SK-N-SH treated with all-trans-retinoic acid at 6 μM for 48 hours (cell line): Measurements from ENCODE around the gene GPC3.

Experiments used
- BACH2 ChIP-seq: fragments of 250-450 bp; sonication (Bioruptor Pico); IDR thresholded peaks from 2 replicates; pipeline ENCODE4 v1.9.0; 2021; ENCODE audit warnings: mild to moderate bottlenecking, borderline replicate concordance
- CSDC2 ChIP-seq: fragments of 250-450 bp; sonication (Bioruptor Pico); IDR thresholded peaks from 2 replicates; pipeline ENCODE4 v1.5.0; 2020; ENCODE audit warnings: mild to moderate bottlenecking, moderate library complexity
- CSRNP3 ChIP-seq: fragments of 250-450 bp; sonication (Bioruptor Pico); IDR thresholded peaks from 2 replicates; pipeline ENCODE4 v1.5.1; 2021; ENCODE audit warnings: mild to moderate bottlenecking, moderate library complexity
- ESRRG ChIP-seq: fragments of 250-450 bp; sonication (Bioruptor Pico); IDR thresholded peaks from 2 replicates; pipeline ENCODE4 v1.6.1; 2021; ENCODE audit warnings: mild to moderate bottlenecking
- GLIS3 ChIP-seq: fragments of 250-450 bp; sonication (Bioruptor Pico); IDR thresholded peaks from 2 replicates; pipeline ENCODE4 v1.5.0; 2020; ENCODE audit warnings: mild to moderate bottlenecking, moderate library complexity
- ISL1 ChIP-seq: fragments of 250-450 bp; sonication (Bioruptor Pico); IDR thresholded peaks from 2 replicates; pipeline ENCODE4 v2.1.2; 2022; ENCODE audit warnings: mild to moderate bottlenecking, moderate library complexity
- PATZ1 ChIP-seq: fragments of 250-450 bp; sonication (Bioruptor Pico); IDR thresholded peaks from 2 replicates; pipeline ENCODE4 v1.8.0; 2020; ENCODE audit warnings: mild to moderate bottlenecking, moderate library complexity, borderline replicate concordance
- POU6F1 ChIP-seq: fragments of 250-450 bp; sonication (Bioruptor Pico); IDR thresholded peaks from 2 replicates; pipeline ENCODE4 v1.8.0; 2021; ENCODE audit warnings: low read depth, mild to moderate bottlenecking, moderate library complexity, borderline replicate concordance
- ZFP3 ChIP-seq: fragments of 250-450 bp; sonication (Bioruptor Pico); IDR thresholded peaks from 2 replicates; pipeline ENCODE4 v1.5.0; 2020; ENCODE audit warnings: mild to moderate bottlenecking, moderate library complexity
- ZNF565 ChIP-seq: fragments of 450-650 bp; formaldehyde crosslinking; conservative IDR thresholded peaks from 2 replicates; pipeline ENCODE4 v1.5.0; 2020; ENCODE audit warnings: low read depth, mild to moderate bottlenecking, moderate library complexity
- ZNF70 ChIP-seq: fragments of 450-650 bp; formaldehyde crosslinking; IDR thresholded peaks from 2 replicates; pipeline ENCODE4 v1.5.0; 2020; ENCODE audit warnings: mild to moderate bottlenecking, moderate library complexity
- TF ChIP-seq, protein P1 (sequence below): fragments of 250-450 bp; sonication (Bioruptor Pico); IDR thresholded peaks from 2 replicates; pipeline ENCODE4 v1.5.0; 2020; ENCODE audit warnings: mild to moderate bottlenecking, moderate library complexity

DNA sequence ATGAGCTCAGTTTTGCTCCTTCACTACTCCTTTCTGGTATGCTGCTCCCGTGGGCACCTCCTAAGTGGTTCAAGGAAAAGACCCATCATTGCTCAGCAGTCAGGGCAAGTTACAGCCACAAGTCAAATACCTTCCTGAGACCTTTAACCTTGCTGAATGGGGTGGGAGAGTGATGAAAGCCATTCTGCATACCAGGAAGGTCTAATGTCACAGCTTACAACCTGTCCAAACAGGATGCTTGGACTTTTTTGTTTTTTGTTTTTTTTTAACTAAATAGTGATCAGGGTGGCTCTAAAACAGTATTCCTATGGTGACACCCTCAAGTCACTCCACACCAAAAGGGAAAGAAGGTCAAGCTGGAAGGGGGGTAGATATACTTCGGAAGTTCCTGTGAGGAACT, 93.1 kb downstream of the GPC3 start:
- no peak for TF ChIP-seq ZFP3 (CRISPR knock-in tag)
- no peak for TF ChIP-seq ZNF565 (CRISPR knock-in tag)
- TF ChIP-seq PATZ1 (CRISPR knock-in tag) = no peak
- no peak for TF ChIP-seq GLIS3 (CRISPR knock-in tag)
- no peak for TF ChIP-seq ESRRG
- TF ChIP-seq CSDC2 (CRISPR knock-in tag) = no peak
- TF ChIP-seq ISL1 (CRISPR knock-in tag) = no peak
- TF ChIP-seq CSRNP3 = no peak
- no peak for TF ChIP-seq POU6F1 (CRISPR knock-in tag)
- no peak for TF ChIP-seq ZNF70 (CRISPR knock-in tag)
- TF ChIP-seq, protein P1, sequence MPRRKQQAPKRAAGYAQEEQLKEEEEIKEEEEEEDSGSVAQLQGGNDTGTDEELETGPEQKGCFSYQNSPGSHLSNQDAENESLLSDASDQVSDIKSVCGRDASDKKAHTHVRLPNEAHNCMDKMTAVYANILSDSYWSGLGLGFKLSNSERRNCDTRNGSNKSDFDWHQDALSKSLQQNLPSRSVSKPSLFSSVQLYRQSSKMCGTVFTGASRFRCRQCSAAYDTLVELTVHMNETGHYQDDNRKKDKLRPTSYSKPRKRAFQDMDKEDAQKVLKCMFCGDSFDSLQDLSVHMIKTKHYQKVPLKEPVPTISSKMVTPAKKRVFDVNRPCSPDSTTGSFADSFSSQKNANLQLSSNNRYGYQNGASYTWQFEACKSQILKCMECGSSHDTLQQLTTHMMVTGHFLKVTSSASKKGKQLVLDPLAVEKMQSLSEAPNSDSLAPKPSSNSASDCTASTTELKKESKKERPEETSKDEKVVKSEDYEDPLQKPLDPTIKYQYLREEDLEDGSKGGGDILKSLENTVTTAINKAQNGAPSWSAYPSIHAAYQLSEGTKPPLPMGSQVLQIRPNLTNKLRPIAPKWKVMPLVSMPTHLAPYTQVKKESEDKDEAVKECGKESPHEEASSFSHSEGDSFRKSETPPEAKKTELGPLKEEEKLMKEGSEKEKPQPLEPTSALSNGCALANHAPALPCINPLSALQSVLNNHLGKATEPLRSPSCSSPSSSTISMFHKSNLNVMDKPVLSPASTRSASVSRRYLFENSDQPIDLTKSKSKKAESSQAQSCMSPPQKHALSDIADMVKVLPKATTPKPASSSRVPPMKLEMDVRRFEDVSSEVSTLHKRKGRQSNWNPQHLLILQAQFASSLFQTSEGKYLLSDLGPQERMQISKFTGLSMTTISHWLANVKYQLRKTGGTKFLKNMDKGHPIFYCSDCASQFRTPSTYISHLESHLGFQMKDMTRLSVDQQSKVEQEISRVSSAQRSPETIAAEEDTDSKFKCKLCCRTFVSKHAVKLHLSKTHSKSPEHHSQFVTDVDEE = no peak
- no peak for TF ChIP-seq BACH2 (CRISPR knock-in tag)
